PC-9 (cell line): ENCODE measurements around the gene CRB2. TPM values are rescaled to one million over a fixed set of nuclear protein-coding genes. Genes with fewer than 3 reads are reported as not detected.

ENCODE experiments used
- BruUV-seq: library from RNA; stranded (reverse); fragments of 400-500 nt; replicated peaks from 2 replicates; lab custom pipeline; 2021; lab: Mats Ljungman, UMichigan
- CTCF ChIA-PET: fragments of 300-600 bp; sonication (Branson Sonifier 250); formaldehyde crosslinking; loops from one replicate; lab custom pipeline; 2022; ENCODE audit warnings: antibody characterized with exemption; lab: Charles Lee
- POLR2A ChIA-PET: fragments of 300-600 bp; sonication (Branson Sonifier 250); formaldehyde crosslinking; loops from one replicate; lab custom pipeline; 2022; ENCODE audit warnings: antibody characterized with exemption; ENCODE audit not compliant: unreplicated experiment; lab: Charles Lee
- DNase-seq, 2 experiments: peaks; one replicate each; pipeline versions ENCODE4 v3.0.0 to v3.0.0-alpha.2; 2015 to 2022; ENCODE audit warnings: mixed read lengths in 1 of 2
- H2AFZ ChIP-seq: fragments of 200-600 bp; sonication (generic); 2 replicates; pipeline ENCODE4 v1.8.1; 2017; ENCODE audit warnings: antibody characterized with exemption
- H3F3A ChIP-seq: fragments of 200-600 bp; sonication (generic); 2 replicates; pipeline ENCODE4 v1.8.1; 2017; ENCODE audit warnings: antibody characterized with exemption, mild to moderate bottlenecking, low read depth; ENCODE audit not compliant: insufficient read depth
- H3K27ac ChIP-seq: fragments of 200-600 bp; sonication (generic); 2 replicates; pipeline ENCODE4 v1.6.1; 2016; ENCODE audit warnings: mixed run types
- H3K27me3 ChIP-seq: fragments of 200-600 bp; sonication (generic); 2 replicates; pipeline ENCODE4 v1.6.1; 2016; ENCODE audit warnings: low read depth, mixed run types; ENCODE audit not compliant: insufficient read depth
- H3K36me3 ChIP-seq: fragments of 200-600 bp; sonication (generic); 2 replicates; pipeline ENCODE4 v1.6.1; 2016; ENCODE audit warnings: low read depth, mixed run types
- H3K4me1 ChIP-seq: fragments of 200-600 bp; sonication (generic); replicated peaks from 2 replicates; pipeline ENCODE4 v1.6.1; 2016; ENCODE audit warnings: mixed run types; ENCODE audit not compliant: insufficient read depth
- H3K4me2 ChIP-seq: fragments of 200-600 bp; sonication (generic); 2 replicates; pipeline ENCODE4 v1.6.1; 2017; ENCODE audit warnings: mixed run types
- H3K4me3 ChIP-seq: fragments of 200-600 bp; sonication (generic); 2 replicates; pipeline ENCODE4 v1.6.1; 2016; ENCODE audit warnings: mixed run types
- H3K79me2 ChIP-seq: fragments of 200-600 bp; sonication (generic); 2 replicates; pipeline ENCODE4 v1.6.1; 2017; ENCODE audit warnings: low read depth, mixed run types
- H3K9me2 ChIP-seq: fragments of 200-600 bp; sonication (generic); 2 replicates; pipeline ENCODE4 v1.8.1; 2017; ENCODE audit warnings: mild to moderate bottlenecking; ENCODE audit not compliant: insufficient read depth
- H3K9me3 ChIP-seq: fragments of 200-600 bp; sonication (generic); 2 replicates; pipeline ENCODE4 v1.8.1; 2016; ENCODE audit warnings: low read depth; ENCODE audit not compliant: insufficient read depth
- H4K20me1 ChIP-seq: fragments of 200-600 bp; sonication (generic); 2 replicates; pipeline ENCODE4 v1.8.1; 2017; ENCODE audit not compliant: insufficient read depth
- EZH2 ChIP-seq: fragments of 200-600 bp; sonication (generic); IDR thresholded peaks from 2 replicates; pipeline ENCODE4 v1.8.0; 2017; ENCODE audit warnings: antibody characterized with exemption, low read depth
- intact Hi-C: fragments of 100-400 bp; cut with micrococcal nuclease; formaldehyde crosslinking; loops from one replicate; pipeline ENCODE4 v1.10.0; 2022; ENCODE audit not compliant: unreplicated experiment
- total RNA-seq: library from RNA; stranded (reverse); gene quantifications from 2 replicates; pipeline ENCODE4 v1.2.3, GENCODE V29; 2021
- TF ChIP-seq, protein P1 (sequence below): fragments of 200-600 bp; sonication (generic); conservative IDR thresholded peaks from 2 replicates; pipeline ENCODE4 v1.6.1; 2017; ENCODE audit warnings: mixed run types, antibody characterized with exemption, mild to moderate bottlenecking, moderate library complexity

CRB2 gene
- total RNA-seq, 1 experiment from 2014 or later: not detected

DNA sequence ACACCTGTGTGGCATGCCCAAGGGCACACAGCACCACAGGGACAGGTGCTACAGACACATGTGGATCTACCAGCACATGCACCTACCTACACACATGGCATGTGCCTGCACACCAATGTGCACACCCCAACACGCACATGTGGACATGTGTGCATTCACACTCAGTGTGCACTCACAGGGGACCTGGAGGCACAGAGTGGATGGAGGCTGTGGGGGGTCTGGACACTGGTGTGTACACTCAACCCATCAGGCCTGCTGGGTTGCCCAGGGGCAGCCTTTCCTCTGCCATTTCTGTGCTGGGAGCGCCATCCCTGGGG, 1.7 kb downstream of the CRB2 start:
- no peak overlapping the region for H3K27ac ChIP-seq
- TF ChIP-seq EZH2: no peak
- TF ChIP-seq, protein P1, sequence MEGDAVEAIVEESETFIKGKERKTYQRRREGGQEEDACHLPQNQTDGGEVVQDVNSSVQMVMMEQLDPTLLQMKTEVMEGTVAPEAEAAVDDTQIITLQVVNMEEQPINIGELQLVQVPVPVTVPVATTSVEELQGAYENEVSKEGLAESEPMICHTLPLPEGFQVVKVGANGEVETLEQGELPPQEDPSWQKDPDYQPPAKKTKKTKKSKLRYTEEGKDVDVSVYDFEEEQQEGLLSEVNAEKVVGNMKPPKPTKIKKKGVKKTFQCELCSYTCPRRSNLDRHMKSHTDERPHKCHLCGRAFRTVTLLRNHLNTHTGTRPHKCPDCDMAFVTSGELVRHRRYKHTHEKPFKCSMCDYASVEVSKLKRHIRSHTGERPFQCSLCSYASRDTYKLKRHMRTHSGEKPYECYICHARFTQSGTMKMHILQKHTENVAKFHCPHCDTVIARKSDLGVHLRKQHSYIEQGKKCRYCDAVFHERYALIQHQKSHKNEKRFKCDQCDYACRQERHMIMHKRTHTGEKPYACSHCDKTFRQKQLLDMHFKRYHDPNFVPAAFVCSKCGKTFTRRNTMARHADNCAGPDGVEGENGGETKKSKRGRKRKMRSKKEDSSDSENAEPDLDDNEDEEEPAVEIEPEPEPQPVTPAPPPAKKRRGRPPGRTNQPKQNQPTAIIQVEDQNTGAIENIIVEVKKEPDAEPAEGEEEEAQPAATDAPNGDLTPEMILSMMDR: no peak
- peaks cover 17% of the 10 kb centered on the region; the same call in 1 of the 2 replicates for H3K27me3 ChIP-seq
- H3K9me2 ChIP-seq: no peaks in the 10 kb centered on the region
- ChIA-PET CTCF (no interaction called here), POLR2A (no interaction called here)
- H3K9me3 ChIP-seq: no peaks in the 10 kb centered on the region
- no peak overlapping the region for H3K4me3 ChIP-seq
- peaks cover 6% of the 10 kb centered on the region for H3F3A ChIP-seq
- BruUV-seq: no TSS peak
- DNase-seq: no peak
- H3K79me2 ChIP-seq: no peaks in the 10 kb centered on the region
- no peaks in the 10 kb centered on the region for H3K36me3 ChIP-seq
- no peaks in the 10 kb centered on the region for H4K20me1 ChIP-seq
- no peak overlapping the region for H2AFZ ChIP-seq
- no peak overlapping the region for H3K4me2 ChIP-seq
- intact Hi-C loops: loop anchor here (10.0 kb wide), 2 partner anchors 533 to 893 kb away; partner anchors contain the start of gene PDCL
- no peaks in the 10 kb centered on the region for H3K4me1 ChIP-seq

DNA sequence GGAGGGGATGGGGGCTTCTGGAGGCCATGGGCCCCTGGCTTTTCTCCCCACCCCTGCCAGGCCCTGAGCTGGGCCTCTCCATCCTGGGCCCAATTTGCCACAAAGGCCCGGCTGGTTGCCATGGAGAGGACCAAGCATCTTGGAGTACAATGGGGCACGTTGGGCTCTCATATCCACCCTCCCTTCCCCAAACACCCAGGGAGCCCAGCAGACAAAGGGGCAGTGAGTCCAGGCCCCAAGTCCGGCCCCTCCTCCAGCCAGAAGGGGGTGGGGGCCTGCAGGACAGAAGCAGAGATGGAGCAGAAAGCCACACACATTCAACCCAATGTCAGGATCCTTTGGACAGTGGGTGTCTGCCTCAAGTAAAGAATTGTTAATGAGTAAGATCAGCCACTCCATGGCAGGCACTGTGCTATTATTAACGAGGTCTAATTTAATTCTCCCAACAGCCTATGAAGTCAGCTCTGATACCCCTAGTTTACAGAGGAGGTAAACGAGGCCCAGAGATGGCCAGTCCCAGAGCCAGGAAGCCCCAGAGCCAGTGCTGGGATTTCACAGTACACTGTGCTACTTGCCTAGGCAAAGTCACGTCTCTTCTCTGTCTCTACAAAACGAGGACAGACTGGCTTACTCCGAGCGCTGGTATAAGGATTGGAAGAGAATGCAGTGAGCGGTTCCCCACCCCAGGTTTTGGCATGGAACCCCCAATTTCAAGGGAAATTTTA, 2.3 kb downstream of the CRB2 start:
- no peak for DNase-seq
- H4K20me1 ChIP-seq: no peaks in the 10 kb centered on the region
- ChIA-PET CTCF (no interaction called here), POLR2A (no interaction called here)
- H3K79me2 ChIP-seq: no peaks in the 10 kb centered on the region
- no peaks in the 10 kb centered on the region for H3K9me3 ChIP-seq
- TF ChIP-seq EZH2: no peak
- TF ChIP-seq, protein P1: no peak
- peaks cover 18% of the 10 kb centered on the region for H3K27me3 ChIP-seq
- no peak overlapping the region for H3K27ac ChIP-seq
- no peaks in the 10 kb centered on the region for H3K36me3 ChIP-seq
- H3F3A ChIP-seq: peaks cover 6% of the 10 kb centered on the region
- no peak overlapping the region for H3K4me3 ChIP-seq
- H3K4me2 ChIP-seq: no peak overlapping the region
- H2AFZ ChIP-seq: no peak overlapping the region
- BruUV-seq: no TSS peak
- H3K9me2 ChIP-seq: no peaks in the 10 kb centered on the region
- H3K4me1 ChIP-seq: no peaks in the 10 kb centered on the region
- intact Hi-C loops: loop anchor here (10.0 kb wide), 2 partner anchors 534 to 894 kb away; partner anchors contain the start of gene PDCL

DNA sequence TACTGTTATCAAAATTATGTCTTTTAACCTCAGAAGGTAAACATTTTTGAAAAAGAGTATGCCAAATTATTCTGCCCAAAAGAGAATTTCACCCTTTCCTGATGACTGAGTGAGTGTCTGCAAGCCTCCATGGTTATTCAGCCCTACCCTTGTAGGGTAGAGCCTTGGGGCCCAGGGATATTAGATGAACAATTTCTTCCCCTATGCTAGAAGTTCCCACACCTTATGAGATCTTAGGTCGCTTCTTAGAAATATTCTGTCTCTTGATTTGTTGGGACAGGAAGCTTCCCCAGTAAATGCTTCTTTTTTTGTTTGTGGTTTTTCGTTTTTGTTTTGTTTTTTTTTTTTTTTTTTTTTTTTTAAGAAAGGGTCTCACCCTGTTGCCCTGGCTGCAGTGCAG, 3.1 kb downstream of the CRB2 start:
- Histone ChIP-seq H3K79me2 (no peaks in the 10 kb centered on the region), H3K4me1 (no peaks in the 10 kb centered on the region), H3K36me3 (no peaks in the 10 kb centered on the region), H3F3A (peaks cover 6% of the 10 kb centered on the region), H3K27me3 (peaks cover 21% of the 10 kb centered on the region), H4K20me1 (no peaks in the 10 kb centered on the region), H2AFZ (no peak overlapping the region), H3K9me3 (no peaks in the 10 kb centered on the region), H3K27ac (no peak overlapping the region), H3K4me3 (no peak overlapping the region), H3K4me2 (no peak overlapping the region), H3K9me2 (no peaks in the 10 kb centered on the region)
- TF ChIP-seq EZH2: no peak
- TF ChIP-seq, protein P1: no peak
- CTCF ChIA-PET: no interaction called here
- intact Hi-C loops: loop anchor here (10.0 kb wide), 2 partner anchors 534 to 894 kb away; partner anchors contain the start of gene PDCL
- DNase-seq: no peak
- BruUV-seq: no TSS peak
- POLR2A ChIA-PET: no interaction called here
